Activated T-cell treated with anti-CD3 and anti-CD28 coated beads, Interleukin-2, amount 50 U/mL, for 4 hours (primary cell): ENCODE measurements around the gene TRIOBP. TPM values are rescaled to one million over a fixed set of nuclear protein-coding genes. Genes with fewer than 3 reads are reported as not detected.
A peak's percentile ranks its signal among the peaks of the same experiment; 100 is the strongest.
"Not testable (repeated sequence)": the region's sequence is repeated elsewhere in the genome, so short reads cannot be mapped to it uniquely, and the experiment has no call there.

Experiments
- ATAC-seq, 2 donors: fragments of 200-7000 bp; cut with Tn5 transposase; one replicate each; pipeline ENCODE4 v1.10.0; 2021
- DNase-seq: peaks from one replicate; pipeline ENCODE4 v3.0.0-alpha.2; 2020
- H3K27me3 Mint-ChIP-seq: one replicate; pipeline ENCODE4 v1.8.0; 2021; ENCODE audit warnings: low read depth, mixed read lengths
- H3K36me3 Mint-ChIP-seq: one replicate; pipeline ENCODE4 v1.8.0; 2022; ENCODE audit warnings: mixed read lengths; ENCODE audit not compliant: insufficient read depth
- H3K4me1 Mint-ChIP-seq: one replicate; pipeline ENCODE4 v1.8.0; 2021; ENCODE audit warnings: low read depth, mixed read lengths
- H3K4me3 Mint-ChIP-seq: one replicate; pipeline ENCODE4 v1.8.0; 2021; ENCODE audit warnings: mild to moderate bottlenecking, moderate library complexity, mixed read lengths
- H3K9me3 Mint-ChIP-seq: one replicate; pipeline ENCODE4 v1.8.0; 2021; ENCODE audit warnings: mixed read lengths
- total RNA-seq, 3 donors: library from RNA; stranded (reverse); gene quantifications; one replicate each; pipeline ENCODE4 v1.2.1, GENCODE V29; 2021

Gene TRIOBP
- total RNA-seq, 3 donors from 2014 or later = 14.9 to 19.0 (median 17.2) TPM

DNA sequence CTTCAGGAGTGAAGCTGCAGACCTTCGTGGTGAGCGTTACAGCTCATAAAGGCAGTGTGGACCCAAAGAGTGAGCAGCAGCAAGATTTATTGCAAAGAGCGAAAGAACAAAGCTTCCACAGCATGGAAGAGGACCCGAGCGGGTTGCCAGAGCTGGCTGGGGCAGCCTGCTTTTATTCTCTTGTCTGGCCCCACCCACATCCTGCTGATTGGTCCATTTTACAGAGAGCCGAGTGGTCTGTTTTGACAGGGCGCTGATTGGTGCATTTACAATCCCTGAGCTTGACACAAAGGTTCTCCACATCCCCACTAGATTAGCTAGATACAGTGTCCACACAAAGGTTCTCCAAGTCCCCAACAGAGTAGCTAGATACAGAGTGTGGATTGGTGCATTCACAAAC is 20.4 kb downstream of the TRIOBP start:
- not testable (repeated sequence) for H3K27me3 Mint-ChIP-seq, DNase-seq, H3K4me3 Mint-ChIP-seq, H3K4me1 Mint-ChIP-seq, H3K9me3 Mint-ChIP-seq, ATAC-seq, H3K36me3 Mint-ChIP-seq

GRCh38 chr22:37717746-37718305 is 21.0 kb downstream of the TRIOBP start:
- not testable (repeated sequence) for H3K9me3 Mint-ChIP-seq, H3K27me3 Mint-ChIP-seq, DNase-seq, ATAC-seq, H3K4me3 Mint-ChIP-seq, H3K36me3 Mint-ChIP-seq, H3K4me1 Mint-ChIP-seq

- ATAC-seq = no peak
- no peak for DNase-seq
- Mint-ChIP-seq H3K36me3 (peaks cover 3% of the 10 kb centered on the region), H3K9me3 (no peaks in the 10 kb centered on the region), H3K4me3 (no peak overlapping the region), H3K27me3 (no peaks in the 10 kb centered on the region), H3K4me1 (no peaks in the 10 kb centered on the region)
Observed at GRCh38 chr22:37725551-37726240, 28.8 kb downstream of the TRIOBP start.

DNA sequence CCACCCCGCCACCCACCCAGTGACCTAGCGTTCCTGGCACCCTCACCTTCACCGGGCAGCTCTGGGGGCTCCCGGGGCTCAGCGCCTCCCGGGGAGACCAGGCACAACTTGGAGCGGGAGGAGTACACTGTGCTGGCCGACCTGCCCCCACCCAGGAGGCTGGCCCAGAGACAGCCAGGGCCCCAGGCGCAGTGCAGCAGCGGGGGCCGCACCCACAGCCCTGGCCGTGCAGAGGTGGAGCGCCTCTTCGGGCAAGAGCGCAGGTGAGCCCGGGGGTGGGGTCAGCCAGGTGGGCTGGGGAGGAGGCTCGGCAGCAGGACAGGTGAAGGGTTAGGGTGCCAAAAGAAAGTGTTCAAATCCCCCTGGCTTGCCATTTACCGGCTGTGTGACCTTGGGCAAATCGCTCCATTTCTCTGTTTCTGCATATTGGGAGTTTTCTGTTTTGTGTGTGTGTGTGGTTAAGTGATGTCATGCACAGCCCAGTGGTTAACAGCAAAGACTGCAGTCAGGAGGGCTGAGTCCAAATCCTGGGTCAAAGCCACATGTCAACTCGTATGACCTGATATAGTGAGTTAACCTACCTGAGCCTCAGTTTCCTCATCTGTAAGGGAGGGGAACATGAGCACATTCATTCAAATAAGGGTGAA is 29.5 kb downstream of the TRIOBP start:
- ATAC-seq (no peak), DNase-seq (no peak)
- no peaks in the 10 kb centered on the region for H3K27me3 Mint-ChIP-seq
- H3K9me3 Mint-ChIP-seq = no peaks in the 10 kb centered on the region
- H3K36me3 Mint-ChIP-seq = peaks cover 3% of the 10 kb centered on the region
- H3K4me3 Mint-ChIP-seq = no peak overlapping the region
- no peaks in the 10 kb centered on the region for H3K4me1 Mint-ChIP-seq

- DNase-seq = no peak
- no peaks in the 10 kb centered on the region for H3K9me3 Mint-ChIP-seq
- H3K36me3 Mint-ChIP-seq = peaks cover 3% of the 10 kb centered on the region
- no peak overlapping the region for H3K4me3 Mint-ChIP-seq
- H3K4me1 Mint-ChIP-seq = no peaks in the 10 kb centered on the region
- no peak for ATAC-seq
- no peaks in the 10 kb centered on the region for H3K27me3 Mint-ChIP-seq
Observed at GRCh38 chr22:37728620-37729019, 31.8 kb downstream of the TRIOBP start.

- Mint-ChIP-seq H3K9me3 (no peaks in the 10 kb centered on the region), H3K27me3 (no peaks in the 10 kb centered on the region)
Observed at GRCh38 chr22:37731804-37732471, 35.1 kb downstream of the TRIOBP start.

DNA sequence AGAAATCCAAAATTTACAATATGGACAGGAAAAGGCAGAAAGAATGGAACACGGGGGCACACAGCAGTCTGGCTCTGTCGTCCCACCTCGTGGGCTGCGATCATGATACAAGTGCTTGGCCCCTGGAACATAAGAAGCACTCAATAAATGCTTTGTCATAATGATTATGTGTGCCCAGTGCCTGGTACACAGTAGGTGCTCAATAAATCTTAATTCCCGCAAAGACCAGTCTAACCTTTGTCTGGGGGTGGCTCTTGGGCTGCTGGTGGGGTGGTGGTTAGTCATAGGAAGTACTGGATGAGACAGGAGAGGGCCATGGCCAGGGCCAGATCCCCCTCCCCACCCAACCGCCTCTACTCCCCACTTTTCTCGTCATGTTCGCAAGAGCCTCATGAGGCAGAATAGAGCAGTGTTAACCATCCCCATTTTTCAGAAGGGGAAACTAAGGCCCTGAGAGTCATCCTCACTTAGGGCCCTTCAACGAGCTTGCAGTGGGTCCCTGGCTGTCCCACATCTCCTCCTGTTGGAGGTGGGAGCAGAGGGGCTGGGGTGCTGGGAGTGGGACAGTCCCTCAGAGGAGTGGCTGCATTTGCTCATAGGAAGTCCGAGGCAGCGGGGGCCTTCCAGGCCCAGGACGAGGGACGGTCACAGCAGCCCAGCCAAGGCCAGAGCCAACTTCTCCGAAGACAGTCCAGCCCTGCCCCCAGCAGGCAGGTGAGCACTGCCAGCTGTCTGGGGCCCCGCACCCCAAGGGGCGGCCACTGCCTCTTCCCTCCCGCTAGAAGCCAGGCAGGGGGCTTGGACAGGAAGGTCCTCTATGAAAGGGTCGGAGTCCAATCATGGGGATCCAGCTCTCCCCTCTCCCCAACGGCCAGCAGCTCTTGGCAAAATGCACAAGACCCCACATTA is 36.1 kb downstream of the TRIOBP start:
- H3K9me3 Mint-ChIP-seq = no peaks in the 10 kb centered on the region
- H3K4me1 Mint-ChIP-seq = no peaks in the 10 kb centered on the region
- no peaks in the 10 kb centered on the region for H3K27me3 Mint-ChIP-seq
- ATAC-seq (no peak), DNase-seq (no peak)
- no peak overlapping the region for H3K4me3 Mint-ChIP-seq
- no peaks in the 10 kb centered on the region for H3K36me3 Mint-ChIP-seq

More at GRCh38 chr22:37731804-37732471, 35.1 kb downstream of the TRIOBP start:
- Mint-ChIP-seq H3K4me3 (no peak overlapping the region), H3K4me1 (no peaks in the 10 kb centered on the region), H3K36me3 (no peaks in the 10 kb centered on the region)
- DNase-seq = no peak
- no peak for ATAC-seq

GRCh38 chr22:37733625-37734401 is 37.0 kb downstream of the TRIOBP start:
- ATAC-seq (no peak), DNase-seq (no peak)
- no peaks in the 10 kb centered on the region for H3K27me3 Mint-ChIP-seq
- H3K4me1 Mint-ChIP-seq = no peaks in the 10 kb centered on the region
- no peaks in the 10 kb centered on the region for H3K9me3 Mint-ChIP-seq
- no peaks in the 10 kb centered on the region for H3K36me3 Mint-ChIP-seq
- H3K4me3 Mint-ChIP-seq = no peak overlapping the region

- H3K36me3 Mint-ChIP-seq = no peaks in the 10 kb centered on the region
- ATAC-seq = no peak
- H3K9me3 Mint-ChIP-seq = no peaks in the 10 kb centered on the region
- no peaks in the 10 kb centered on the region for H3K4me1 Mint-ChIP-seq
- no peak overlapping the region for H3K4me3 Mint-ChIP-seq
- H3K27me3 Mint-ChIP-seq = no peaks in the 10 kb centered on the region
- no peak for DNase-seq
Observed at GRCh38 chr22:37734402-37734700, 37.5 kb downstream of the TRIOBP start.

DNA sequence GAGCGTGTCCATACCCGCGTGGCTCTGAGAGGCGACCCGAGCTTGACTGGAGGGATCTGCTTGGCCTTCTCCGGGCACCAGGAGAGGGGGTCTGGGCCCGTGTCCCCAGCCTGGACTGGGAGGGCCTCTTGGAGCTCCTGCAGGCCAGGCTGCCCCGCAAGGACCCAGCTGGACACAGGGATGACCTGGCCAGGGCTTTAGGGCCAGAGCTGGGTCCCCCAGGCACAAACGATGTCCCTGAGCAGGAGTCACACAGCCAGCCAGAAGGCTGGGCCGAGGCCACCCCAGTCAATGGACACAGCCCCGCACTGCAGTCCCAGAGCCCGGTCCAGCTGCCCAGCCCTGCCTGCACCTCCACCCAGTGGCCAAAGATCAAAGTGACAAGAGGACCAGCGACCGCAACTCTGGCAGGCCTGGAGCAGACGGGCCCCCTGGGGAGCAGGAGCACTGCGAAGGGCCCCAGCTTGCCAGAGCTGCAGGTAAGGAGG is 38.2 kb downstream of the TRIOBP start:
- no peaks in the 10 kb centered on the region for H3K36me3 Mint-ChIP-seq
- ATAC-seq (no peak), DNase-seq (no peak)
- no peaks in the 10 kb centered on the region for H3K4me1 Mint-ChIP-seq
- no peaks in the 10 kb centered on the region for H3K9me3 Mint-ChIP-seq
- H3K27me3 Mint-ChIP-seq = no peaks in the 10 kb centered on the region
- H3K4me3 Mint-ChIP-seq = no peak overlapping the region

DNA sequence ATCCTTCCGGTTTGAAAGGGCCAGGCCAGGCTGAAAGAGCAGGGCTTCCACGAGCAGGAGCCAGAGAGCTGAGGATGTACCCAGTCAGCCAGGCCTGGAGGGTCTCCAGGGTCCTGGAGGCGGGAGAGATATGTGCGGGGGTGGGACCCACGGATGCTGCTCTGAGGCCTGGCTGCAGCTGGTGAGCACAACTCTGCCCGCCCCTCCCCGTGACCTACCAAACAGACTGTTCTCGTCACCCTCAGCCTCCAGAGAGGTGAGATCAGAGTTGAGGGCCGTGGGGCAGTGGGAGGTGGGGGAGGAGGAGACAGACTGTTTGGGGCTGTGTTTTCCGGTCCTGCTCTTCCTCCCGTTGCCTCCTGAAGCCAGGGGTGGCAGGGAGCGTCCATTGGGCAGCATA is 42.2 kb downstream of the TRIOBP start:
- Mint-ChIP-seq H3K27me3 (no peaks in the 10 kb centered on the region), H3K9me3 (no peaks in the 10 kb centered on the region), H3K36me3 (no peaks in the 10 kb centered on the region), H3K4me1 (no peaks in the 10 kb centered on the region), H3K4me3 (no peak overlapping the region)
- DNase-seq = no peak
- ATAC-seq = no peak

GRCh38 chr22:37739611-37740049 is 42.8 kb downstream of the TRIOBP start:
- Mint-ChIP-seq H3K4me3 (no peak overlapping the region), H3K4me1 (no peaks in the 10 kb centered on the region), H3K9me3 (no peaks in the 10 kb centered on the region), H3K27me3 (no peaks in the 10 kb centered on the region), H3K36me3 (no peaks in the 10 kb centered on the region)
- ATAC-seq = no peak
- DNase-seq = no peak

GRCh38 chr22:37740455-37741311 is 43.8 kb downstream of the TRIOBP start:
- peak; percentile 49 to 55 for ATAC-seq
- no peak overlapping the region for H3K4me3 Mint-ChIP-seq

More at GRCh38 chr22:37740455-37741311, 43.8 kb downstream of the TRIOBP start:
- peaks cover 7% of the 10 kb centered on the region for H3K4me1 Mint-ChIP-seq
- H3K36me3 Mint-ChIP-seq = no peaks in the 10 kb centered on the region
- no peaks in the 10 kb centered on the region for H3K27me3 Mint-ChIP-seq
- no peak for DNase-seq
- H3K9me3 Mint-ChIP-seq = no peaks in the 10 kb centered on the region
